ENCODE data around the gene CCDC178.

Gene CCDC178

GRCh38 chr18:32908424-32908805 lies 532.1 kb downstream of the CCDC178 start:
- no peak for DNase-seq (ENCODE audit: low spot score)
- no peak for TF ChIP-seq CTCF (IDR thresholded peaks at IDR 0.05; ENCODE audit: extremely low read depth, insufficient read depth, missing control alignments)
- in situ Hi-C loops (cut with MboI; ENCODE audit: low pct_unique_long_range_greater_than_20kb, low sequenced_read_pairs, unreplicated experiment), result no loop called here

DNA sequence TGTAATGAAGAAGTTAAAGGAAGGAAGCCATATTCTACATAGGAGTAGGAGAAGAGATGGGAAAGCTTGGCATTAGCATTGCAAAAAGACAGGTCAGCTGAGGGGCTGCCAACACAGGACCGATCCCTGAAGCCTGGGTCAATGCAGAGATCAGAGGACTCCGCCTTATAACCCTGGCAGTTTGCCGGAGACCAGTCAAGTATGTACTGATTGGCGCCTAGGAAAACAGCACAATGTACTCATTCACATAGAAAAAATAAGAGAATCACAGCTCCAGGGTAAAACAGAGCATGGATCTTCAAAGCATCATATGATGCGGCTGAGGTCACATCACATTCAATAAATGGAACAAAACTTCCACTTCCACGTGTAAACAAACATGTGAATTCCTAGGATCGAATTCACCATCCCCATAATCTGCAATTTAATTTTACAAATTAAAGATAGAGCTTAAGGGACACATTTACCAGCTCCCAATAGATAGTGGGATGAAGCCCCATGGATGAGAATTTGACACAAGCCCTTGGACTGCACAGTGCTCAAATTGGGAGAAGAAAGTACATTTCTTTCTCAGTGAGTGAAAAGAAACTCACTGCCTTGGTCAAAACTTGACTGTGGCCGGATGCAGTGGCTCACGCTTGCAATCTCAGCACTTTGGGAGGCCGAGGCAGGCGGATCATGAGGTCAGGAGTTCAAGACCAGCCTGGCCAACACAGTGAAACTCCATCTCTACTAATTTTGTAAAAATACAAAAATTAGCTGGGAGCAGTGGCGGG lies 532.7 kb downstream of the CCDC178 start:
- DNase-seq (ENCODE audit: low spot score), result no peak
- in situ Hi-C loops (cut with MboI; ENCODE audit: low pct_unique_long_range_greater_than_20kb, low sequenced_read_pairs, unreplicated experiment), result no loop called here
- TF ChIP-seq CTCF (IDR thresholded peaks at IDR 0.05; ENCODE audit: extremely low read depth, insufficient read depth, missing control alignments), result no peak

DNA sequence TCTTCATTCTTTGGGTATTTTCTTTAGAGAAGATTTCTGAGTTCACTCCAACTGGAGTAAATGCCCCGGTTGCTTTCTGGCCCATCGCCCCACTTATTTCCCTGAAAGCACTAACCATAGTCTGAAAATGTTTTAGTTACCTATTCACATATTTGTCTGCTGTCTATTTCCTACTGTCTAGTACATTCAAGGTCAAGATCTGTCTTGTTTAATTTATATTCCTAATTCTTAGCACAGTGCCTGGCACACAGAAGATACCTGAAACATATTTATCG lies 533.3 kb downstream of the CCDC178 start:
- DNase-seq (ENCODE audit: low spot score), result no peak
- in situ Hi-C loops (cut with MboI; ENCODE audit: low pct_unique_long_range_greater_than_20kb, low sequenced_read_pairs, unreplicated experiment), result no loop called here
- TF ChIP-seq CTCF (IDR thresholded peaks at IDR 0.05; ENCODE audit: extremely low read depth, insufficient read depth, missing control alignments), result no peak

- TF ChIP-seq CTCF (IDR thresholded peaks at IDR 0.05; ENCODE audit: extremely low read depth, insufficient read depth, missing control alignments), result no peak
- in situ Hi-C loops (cut with MboI; ENCODE audit: low pct_unique_long_range_greater_than_20kb, low sequenced_read_pairs, unreplicated experiment), result no loop called here
- no peak for DNase-seq (ENCODE audit: low spot score)
Observed at GRCh38 chr18:32906506-32907310, 533.8 kb downstream of the CCDC178 start.

DNA sequence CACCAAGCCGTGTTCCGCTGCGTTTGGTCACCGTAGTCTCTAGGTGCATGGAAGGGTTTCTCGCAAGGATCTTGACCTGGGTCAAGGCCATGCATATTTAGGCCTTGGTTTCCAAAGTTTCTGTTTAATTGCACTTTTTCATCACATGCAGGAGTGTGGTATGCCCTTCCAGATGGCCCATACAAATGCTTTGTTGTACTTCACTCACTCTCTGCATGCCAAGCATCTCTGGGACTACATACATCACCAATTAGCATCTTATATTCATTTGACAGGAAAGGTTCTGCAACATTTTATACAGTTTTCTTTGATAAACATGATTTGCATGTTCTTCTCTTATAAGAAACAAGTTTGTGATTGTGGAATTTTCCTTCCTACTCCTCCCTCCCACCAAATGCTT lies 534.9 kb downstream of the CCDC178 start:
- DNase-seq (ENCODE audit: low spot score), result no peak
- in situ Hi-C loops (cut with MboI; ENCODE audit: low pct_unique_long_range_greater_than_20kb, low sequenced_read_pairs, unreplicated experiment), result no loop called here
- no peak for TF ChIP-seq CTCF (IDR thresholded peaks at IDR 0.05; ENCODE audit: extremely low read depth, insufficient read depth, missing control alignments)

- no peak for DNase-seq (ENCODE audit: low spot score)
- in situ Hi-C loops (cut with MboI; ENCODE audit: low pct_unique_long_range_greater_than_20kb, low sequenced_read_pairs, unreplicated experiment), result no loop called here
- no peak for TF ChIP-seq CTCF (IDR thresholded peaks at IDR 0.05; ENCODE audit: extremely low read depth, insufficient read depth, missing control alignments)
Observed at GRCh38 chr18:32902568-32903330, 537.8 kb downstream of the CCDC178 start.

Measured in GM13977 (cell line).